ENCODE results near the gene ZNF587B.
A peak's percentile ranks its signal among the peaks of the same experiment; 100 is the strongest.
"Not testable (repeated sequence)": the region's sequence is repeated elsewhere in the genome, so short reads cannot be mapped to it uniquely, and the experiment has no call there.

Gene ZNF587B

GRCh38 chr19:57819475-57820148 lies 10.5 kb upstream of the ZNF587B start:
- peak; percentile 11 for TF ChIP-seq CTCF (IDR thresholded peaks at IDR 0.05; ENCODE audit: borderline replicate concordance, control extremely low read depth, extremely low read depth, insufficient read depth, missing control alignments)
- peak; percentile 94 for DNase-seq (ENCODE audit: low spot score)
- in situ Hi-C loops (cut with MboI; ENCODE audit: low sequenced_read_pairs, unreplicated experiment), result no loop called here

GRCh38 chr19:57820599-57820998 lies 9.5 kb upstream of the ZNF587B start:
- in situ Hi-C loops (cut with MboI; ENCODE audit: low sequenced_read_pairs, unreplicated experiment), result no loop called here
- no peak for TF ChIP-seq CTCF (IDR thresholded peaks at IDR 0.05; ENCODE audit: borderline replicate concordance, control extremely low read depth, extremely low read depth, insufficient read depth, missing control alignments)
- no peak for DNase-seq (ENCODE audit: low spot score)

GRCh38 chr19:57821095-57821494 lies 9.0 kb upstream of the ZNF587B start:
- DNase-seq (ENCODE audit: low spot score); in situ Hi-C loops (cut with MboI; ENCODE audit: low sequenced_read_pairs, unreplicated experiment): not testable (repeated sequence)

GRCh38 chr19:57821501-57821900 lies 8.6 kb upstream of the ZNF587B start:
- DNase-seq (ENCODE audit: low spot score); in situ Hi-C loops (cut with MboI; ENCODE audit: low sequenced_read_pairs, unreplicated experiment): not testable (repeated sequence)

GRCh38 chr19:57823155-57823554 lies 6.9 kb upstream of the ZNF587B start:
- in situ Hi-C loops (cut with MboI; ENCODE audit: low sequenced_read_pairs, unreplicated experiment); DNase-seq (ENCODE audit: low spot score): not testable (repeated sequence)

- not testable (repeated sequence) for DNase-seq (ENCODE audit: low spot score)
These were observed 6.5 kb upstream of the ZNF587B start for GRCh38 chr19:57823608-57824007.

GRCh38 chr19:57825511-57825910 lies 4.6 kb upstream of the ZNF587B start:
- no peak for TF ChIP-seq CTCF (IDR thresholded peaks at IDR 0.05; ENCODE audit: borderline replicate concordance, control extremely low read depth, extremely low read depth, insufficient read depth, missing control alignments)
- in situ Hi-C loops (cut with MboI; ENCODE audit: low sequenced_read_pairs, unreplicated experiment), result no loop called here
- DNase-seq (ENCODE audit: low spot score), result no peak

More at GRCh38 chr19:57823608-57824007, 6.5 kb upstream of the ZNF587B start:
- in situ Hi-C loops (cut with MboI; ENCODE audit: low sequenced_read_pairs, unreplicated experiment), result not testable (repeated sequence)

GRCh38 chr19:57829316-57829715 lies 783 bp upstream of the ZNF587B start:
- in situ Hi-C loops (cut with MboI; ENCODE audit: low sequenced_read_pairs, unreplicated experiment), result no loop called here
- no peak for DNase-seq (ENCODE audit: low spot score)
- TF ChIP-seq CTCF (IDR thresholded peaks at IDR 0.05; ENCODE audit: borderline replicate concordance, control extremely low read depth, extremely low read depth, insufficient read depth, missing control alignments), result no peak

GRCh38 chr19:57836991-57837390 lies 6.9 kb downstream of the ZNF587B start:
- DNase-seq (ENCODE audit: low spot score); in situ Hi-C loops (cut with MboI; ENCODE audit: low sequenced_read_pairs, unreplicated experiment): not testable (repeated sequence)

GRCh38 chr19:57838622-57839191 lies 8.6 kb downstream of the ZNF587B start:
- in situ Hi-C loops (cut with MboI; ENCODE audit: low sequenced_read_pairs, unreplicated experiment); DNase-seq (ENCODE audit: low spot score): not testable (repeated sequence)

Measured in GM13976 (cell line).